Prostate gland (tissue), 2 donors: ENCODE measurements around the gene HS3ST3A1.

Experiments used
- POLR2A ChIP-seq: fragments of 450-650 bp; IDR thresholded peaks from one replicate; pipeline ENCODE4 v1.6.1; 2016; ENCODE audit warnings: antibody characterized with exemption, mild to moderate bottlenecking
- TF ChIP-seq, protein P1 (sequence below), 4 experiments: fragments of 200-600 bp in 2 of 4; fragments of 450-650 bp in 2 of 4; sonication (generic) in 2 of 4; IDR thresholded peaks; 1 replicate in 3 of 4; 2 replicates in 1 of 4; pipeline ENCODE4 v1.5.1; 2016 to 2019; ENCODE audit warnings: antibody characterized with exemption in 4 of 4, mild to moderate bottlenecking in 2 of 4, moderate library complexity in 2 of 4

DNA sequence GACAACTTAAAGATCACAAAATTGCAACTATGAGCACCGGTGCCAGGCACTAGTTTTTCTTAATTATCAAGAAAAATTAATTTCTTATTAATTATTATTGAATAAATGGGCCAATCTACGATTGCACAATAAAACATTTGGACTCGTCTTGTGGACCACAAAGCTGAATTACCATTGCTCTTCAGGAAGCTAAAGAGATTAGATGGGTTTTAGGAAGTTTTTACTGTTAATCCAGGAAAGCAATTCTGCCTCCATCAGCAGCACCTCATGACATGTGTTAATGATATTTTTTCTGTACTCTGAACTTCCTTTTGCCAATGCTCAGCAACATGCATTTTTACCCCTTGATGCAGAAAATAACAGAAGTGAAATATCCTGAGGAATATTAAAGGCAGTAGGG lies 37.9 kb downstream of the HS3ST3A1 start:
- TF ChIP-seq POLR2A: no peak
- TF ChIP-seq, protein P1, sequence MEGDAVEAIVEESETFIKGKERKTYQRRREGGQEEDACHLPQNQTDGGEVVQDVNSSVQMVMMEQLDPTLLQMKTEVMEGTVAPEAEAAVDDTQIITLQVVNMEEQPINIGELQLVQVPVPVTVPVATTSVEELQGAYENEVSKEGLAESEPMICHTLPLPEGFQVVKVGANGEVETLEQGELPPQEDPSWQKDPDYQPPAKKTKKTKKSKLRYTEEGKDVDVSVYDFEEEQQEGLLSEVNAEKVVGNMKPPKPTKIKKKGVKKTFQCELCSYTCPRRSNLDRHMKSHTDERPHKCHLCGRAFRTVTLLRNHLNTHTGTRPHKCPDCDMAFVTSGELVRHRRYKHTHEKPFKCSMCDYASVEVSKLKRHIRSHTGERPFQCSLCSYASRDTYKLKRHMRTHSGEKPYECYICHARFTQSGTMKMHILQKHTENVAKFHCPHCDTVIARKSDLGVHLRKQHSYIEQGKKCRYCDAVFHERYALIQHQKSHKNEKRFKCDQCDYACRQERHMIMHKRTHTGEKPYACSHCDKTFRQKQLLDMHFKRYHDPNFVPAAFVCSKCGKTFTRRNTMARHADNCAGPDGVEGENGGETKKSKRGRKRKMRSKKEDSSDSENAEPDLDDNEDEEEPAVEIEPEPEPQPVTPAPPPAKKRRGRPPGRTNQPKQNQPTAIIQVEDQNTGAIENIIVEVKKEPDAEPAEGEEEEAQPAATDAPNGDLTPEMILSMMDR (IDR thresholded peaks at IDR 0.05): no peak
